Hepatocyte (in vitro differentiated cells): Measurements from ENCODE around the gene MEF2C.

ENCODE experiments used
- CTCF ChIP-seq: fragments of 200-600 bp; sonication (generic); IDR thresholded peaks from 2 replicates; pipeline ENCODE4 v1.5.1; 2016; ENCODE audit warnings: antibody characterized with exemption, mild to moderate bottlenecking; ENCODE audit not compliant: poor library complexity
- EZH2 ChIP-seq: fragments of 200-600 bp; sonication (generic); IDR thresholded peaks from 2 replicates; pipeline ENCODE4 v1.6.1; 2016; ENCODE audit warnings: antibody characterized with exemption, mild to moderate bottlenecking, borderline replicate concordance

- TF ChIP-seq CTCF: no peak
- no peak for TF ChIP-seq EZH2
These were observed 14.4 kb downstream of the MEF2C start for GRCh38 chr5:88868468-88869068.
